Testis (tissue), 3 donors: ENCODE results near the gene KCP. TPM values are rescaled to one million over a fixed set of nuclear protein-coding genes. Genes with fewer than 3 reads are reported as not detected.

Experiments
- DNase-seq: peaks from one replicate; pipeline ENCODE4 v3.0.0-alpha.2; 2019
- H3K27ac ChIP-seq, 2 donors: fragments of 200-600 bp; sonication (generic); one replicate each; pipeline ENCODE4 v1.5.1; 2019
- H3K27me3 ChIP-seq: fragments of 200-600 bp; sonication (generic); one replicate; pipeline ENCODE4 v1.5.1; 2019
- H3K36me3 ChIP-seq: fragments of 200-600 bp; sonication (generic); one replicate; pipeline ENCODE4 v1.5.1; 2017; ENCODE audit warnings: low read depth; ENCODE audit errors: missing control alignments
- H3K4me1 ChIP-seq: fragments of 200-600 bp; sonication (generic); one replicate; pipeline ENCODE4 v1.5.1; 2019
- H3K4me3 ChIP-seq, 2 donors: fragments of 200-600 bp; sonication (generic); one replicate each; pipeline ENCODE4 v1.5.1; 2017 to 2019
- H3K9me3 ChIP-seq: fragments of 200-600 bp; sonication (generic); one replicate; pipeline ENCODE4 v1.5.1; 2017
- CTCF ChIP-seq, 3 experiments: fragments of 450-650 bp in 2 of 3; fragments of 200-600 bp in 1 of 3; sonication (generic) in 1 of 3; IDR thresholded peaks; one replicate each; pipeline ENCODE4 v1.5.1; 2016 to 2019; ENCODE audit warnings: antibody characterized with exemption in 3 of 3, mild to moderate bottlenecking in 2 of 3, moderate library complexity in 1 of 3
- POLR2A ChIP-seq: fragments of 450-650 bp; IDR thresholded peaks from one replicate; pipeline ENCODE4 v1.6.1; 2017; ENCODE audit warnings: antibody characterized with exemption, mild to moderate bottlenecking, moderate library complexity
- WGBS, 2 donors: methylation state at CpG; one replicate each; pipeline ENCODE4 v1.1.5; 2018; 5-methylcytosine and 5-hydroxymethylcytosine counted together
- intact Hi-C: fragments of 100-400 bp; cut with DNase I; formaldehyde crosslinking; loops from one replicate; pipeline ENCODE4 v1.15.1; 2023; ENCODE audit warnings: low total_unique reads
- polyA plus RNA-seq: library from polyadenylated mRNA; stranded (reverse); fragments of 350-450 nt; fragmentation: Illumina TruSeq; extraction: RNeasy Lipid Tissue Mini Kit (QIAGEN cat#74804); gene quantifications from one replicate; pipeline ENCODE4 v1.2.3, GENCODE V29; 2014; ENCODE audit warnings: low read depth, low replicate concordance; ENCODE audit not compliant: insufficient read depth
- total RNA-seq, 2 donors: library from RNA; depleted of rRNA; stranded (reverse); fragments of >200 nt; gene quantifications; one replicate each; pipeline ENCODE4 v1.2.3, GENCODE V29; 2016

Gene KCP
- total and polyA plus RNA-seq, 3 donors from 2014 or later: 0.68 to 1.4 (median 1.2) TPM

- intact Hi-C loops: no loop called here
- no peaks in the 10 kb centered on the region for H3K9me3 ChIP-seq
- H3K27ac ChIP-seq: no peak overlapping the region
These were observed 11.1 kb downstream of the KCP start for GRCh38 chr7:128899392-128899791.

GRCh38 chr7:128895320-128895719 lies 15.2 kb downstream of the KCP start:
- no peaks in the 10 kb centered on the region for H3K36me3 ChIP-seq
- H3K27ac ChIP-seq: no peak overlapping the region
- intact Hi-C loops: no loop called here
- H3K4me1 ChIP-seq: no peaks in the 10 kb centered on the region
- WGBS, 2 donors: 95 to 99% methylated on average over 3 of the region's 3 CpGs
- no peak for DNase-seq
- no peaks in the 10 kb centered on the region for H3K9me3 ChIP-seq
- no peak overlapping the region for H3K4me3 ChIP-seq
- TF ChIP-seq CTCF (IDR thresholded peaks at IDR 0.05) (no peak), POLR2A (no peak)
- no peaks in the 10 kb centered on the region for H3K27me3 ChIP-seq

More at GRCh38 chr7:128899392-128899791, 11.1 kb downstream of the KCP start:
- DNase-seq: no peak
- no peaks in the 10 kb centered on the region for H3K27me3 ChIP-seq
- TF ChIP-seq POLR2A (no peak), CTCF (IDR thresholded peaks at IDR 0.05) (no peak)
- no peaks in the 10 kb centered on the region for H3K4me1 ChIP-seq
- H3K4me3 ChIP-seq: no peak overlapping the region
- H3K36me3 ChIP-seq: no peaks in the 10 kb centered on the region

GRCh38 chr7:128894101-128894440 lies 16.4 kb downstream of the KCP start:
- H3K4me1 ChIP-seq: no peaks in the 10 kb centered on the region
- no peak for DNase-seq
- no peaks in the 10 kb centered on the region for H3K36me3 ChIP-seq
- no peak for TF ChIP-seq POLR2A
- TF ChIP-seq CTCF (IDR thresholded peaks at IDR 0.05): no peak
- intact Hi-C loops: no loop called here
- WGBS, 2 donors: 98 to 100% methylated on average over 1 to 6 of the region's 6 CpGs
- H3K27me3 ChIP-seq: no peaks in the 10 kb centered on the region
- H3K9me3 ChIP-seq: no peaks in the 10 kb centered on the region
- no peak overlapping the region for H3K27ac ChIP-seq
- H3K4me3 ChIP-seq: no peak overlapping the region

GRCh38 chr7:128893251-128894100 lies 17.0 kb downstream of the KCP start:
- no peak for TF ChIP-seq POLR2A
- no peak for TF ChIP-seq CTCF (IDR thresholded peaks at IDR 0.05)
- no peaks in the 10 kb centered on the region for H3K9me3 ChIP-seq
- no peak for DNase-seq
- H3K4me1 ChIP-seq: no peaks in the 10 kb centered on the region
- no peaks in the 10 kb centered on the region for H3K27me3 ChIP-seq
- H3K27ac ChIP-seq: no peak overlapping the region
- WGBS, 2 donors: 93 to 97% methylated on average over 6 to 19 of the region's 23 CpGs
- H3K36me3 ChIP-seq: no peaks in the 10 kb centered on the region
- H3K4me3 ChIP-seq: no peak overlapping the region
- intact Hi-C loops: no loop called here
